ENCODE measurements around the gene SNX3. TPM values are rescaled to one million over a fixed set of nuclear protein-coding genes. Genes with fewer than 3 reads are reported as not detected.
"Not testable (repeated sequence)": the region's sequence is repeated elsewhere in the genome, so short reads cannot be mapped to it uniquely, and the experiment has no call there.

SNX3 gene
- polyA plus RNA-seq, 4 donors = 140 to 331 (median 209) TPM

- 91 to 97% (median 91%) methylated on average over 4 of the region's 4 CpGs for WGBS, 3 donors
- FAIRE-seq = no peak
Observed at GRCh38 chr6:108254433-108255410, 6.1 kb downstream of the SNX3 start.

GRCh38 chr6:108253241-108253640 lies 7.6 kb downstream of the SNX3 start:
- Histone ChIP-seq H3K36me3 (ENCODE audit: control insufficient read depth in 3 of 3, insufficient read depth in 2 of 3, low read depth in 1 of 3, low read length in 3 of 3) (peaks cover 0 to 40% (median 0%) of the 10 kb centered on the region in 3 donors), H3K4me1 (ENCODE audit: control insufficient read depth in 3 of 3, insufficient read depth in 2 of 3, low read depth in 1 of 3, low read length in 2 of 3) (peaks cover 2 to 11% (median 7%) of the 10 kb centered on the region in 3 donors), H3K27ac (ENCODE audit: low read depth in 1 of 3, low read length in 2 of 3) (no peak overlapping the region), H3K9me3 (ENCODE audit: control insufficient read depth in 2 of 2, insufficient read depth in 1 of 2, low read depth in 1 of 2, low read length in 1 of 2) (no peaks in the 10 kb centered on the region), H3K27me3 (ENCODE audit: control insufficient read depth in 3 of 3, insufficient read depth in 3 of 3, low read length in 3 of 3) (no peaks in the 10 kb centered on the region), H3K4me3 (ENCODE audit: low read depth in 1 of 3, low read length in 3 of 3) (no peak overlapping the region)
- WGBS, 3 donors = 95 to 100% (median 100%) methylated on average over 1 of the region's 1 CpG
- DNase-seq (no peak), FAIRE-seq (no peak)

More at GRCh38 chr6:108254433-108255410, 6.1 kb downstream of the SNX3 start:
- no peaks in the 10 kb centered on the region for H3K9me3 ChIP-seq (ENCODE audit: control insufficient read depth in 2 of 2, insufficient read depth in 1 of 2, low read depth in 1 of 2, low read length in 1 of 2)
- H3K4me3 ChIP-seq (ENCODE audit: low read depth in 1 of 3, low read length in 3 of 3) = no peak overlapping the region
- no peaks in the 10 kb centered on the region for H3K27me3 ChIP-seq (ENCODE audit: control insufficient read depth in 3 of 3, insufficient read depth in 3 of 3, low read length in 3 of 3)
- no peak for DNase-seq
- H3K4me1 ChIP-seq (ENCODE audit: control insufficient read depth in 3 of 3, insufficient read depth in 2 of 3, low read depth in 1 of 3, low read length in 2 of 3) = peaks cover 2 to 13% (median 7%) of the 10 kb centered on the region in 3 donors
- no peak overlapping the region for H3K27ac ChIP-seq (ENCODE audit: low read depth in 1 of 3, low read length in 2 of 3)
- H3K36me3 ChIP-seq (ENCODE audit: control insufficient read depth in 3 of 3, insufficient read depth in 2 of 3, low read depth in 1 of 3, low read length in 3 of 3) = peaks cover 0 to 43% (median 0%) of the 10 kb centered on the region in 3 donors

- H3K27ac ChIP-seq (ENCODE audit: low read depth in 1 of 3, low read length in 2 of 3) = no peak overlapping the region
- H3K36me3 ChIP-seq (ENCODE audit: control insufficient read depth in 3 of 3, insufficient read depth in 2 of 3, low read depth in 1 of 3, low read length in 3 of 3) = peaks cover 0 to 37% (median 0%) of the 10 kb centered on the region in 3 donors
- no peaks in the 10 kb centered on the region for H3K9me3 ChIP-seq (ENCODE audit: control insufficient read depth in 2 of 2, insufficient read depth in 1 of 2, low read depth in 1 of 2, low read length in 1 of 2)
- H3K4me3 ChIP-seq (ENCODE audit: low read depth in 1 of 3, low read length in 3 of 3) = no peak overlapping the region
- no peaks in the 10 kb centered on the region for H3K27me3 ChIP-seq (ENCODE audit: control insufficient read depth in 3 of 3, insufficient read depth in 3 of 3, low read length in 3 of 3)
- H3K4me1 ChIP-seq (ENCODE audit: control insufficient read depth in 3 of 3, insufficient read depth in 2 of 3, low read depth in 1 of 3, low read length in 2 of 3) = peaks cover 2 to 11% (median 7%) of the 10 kb centered on the region in 3 donors
- WGBS, 3 donors = 90 to 97% (median 94%) methylated on average over 5 of the region's 5 CpGs
- DNase-seq (no peak), FAIRE-seq (no peak)
Observed at GRCh38 chr6:108252055-108252454, 8.8 kb downstream of the SNX3 start.

- no peak overlapping the region for H3K27ac ChIP-seq (ENCODE audit: low read depth in 1 of 3, low read length in 2 of 3)
- no peaks in the 10 kb centered on the region for H3K27me3 ChIP-seq (ENCODE audit: control insufficient read depth in 3 of 3, insufficient read depth in 3 of 3, low read length in 3 of 3)
- FAIRE-seq = no peak
- H3K36me3 ChIP-seq (ENCODE audit: control insufficient read depth in 3 of 3, insufficient read depth in 2 of 3, low read depth in 1 of 3, low read length in 3 of 3) = peaks cover 0 to 36% (median 0%) of the 10 kb centered on the region in 3 donors
- H3K9me3 ChIP-seq (ENCODE audit: control insufficient read depth in 2 of 2, insufficient read depth in 1 of 2, low read depth in 1 of 2, low read length in 1 of 2) = no peaks in the 10 kb centered on the region
- DNase-seq = no peak
- no peak overlapping the region for H3K4me3 ChIP-seq (ENCODE audit: low read depth in 1 of 3, low read length in 3 of 3)
- peaks cover 2 to 11% (median 7%) of the 10 kb centered on the region in 3 donors for H3K4me1 ChIP-seq (ENCODE audit: control insufficient read depth in 3 of 3, insufficient read depth in 2 of 3, low read depth in 1 of 3, low read length in 2 of 3)
- WGBS, 3 donors = 71 to 82% (median 73%) methylated on average over 2 of the region's 2 CpGs
Observed at GRCh38 chr6:108251252-108251651, 9.6 kb downstream of the SNX3 start.

- H3K4me1 ChIP-seq (ENCODE audit: control insufficient read depth in 3 of 3, insufficient read depth in 2 of 3, low read depth in 1 of 3, low read length in 2 of 3) = peaks cover 2 to 11% (median 7%) of the 10 kb centered on the region in 3 donors
- no peak overlapping the region for H3K27ac ChIP-seq (ENCODE audit: low read depth in 1 of 3, low read length in 2 of 3)
- DNase-seq (no peak), FAIRE-seq (no peak)
- H3K4me3 ChIP-seq (ENCODE audit: low read depth in 1 of 3, low read length in 3 of 3) = no peak overlapping the region
- no peaks in the 10 kb centered on the region for H3K9me3 ChIP-seq (ENCODE audit: control insufficient read depth in 2 of 2, insufficient read depth in 1 of 2, low read depth in 1 of 2, low read length in 1 of 2)
- 84 to 85% (median 85%) methylated on average over 2 of the region's 2 CpGs for WGBS, 3 donors
- peaks cover 0 to 31% (median 0%) of the 10 kb centered on the region in 3 donors for H3K36me3 ChIP-seq (ENCODE audit: control insufficient read depth in 3 of 3, insufficient read depth in 2 of 3, low read depth in 1 of 3, low read length in 3 of 3)
- H3K27me3 ChIP-seq (ENCODE audit: control insufficient read depth in 3 of 3, insufficient read depth in 3 of 3, low read length in 3 of 3) = no peaks in the 10 kb centered on the region
Observed at GRCh38 chr6:108250240-108250866, 10.5 kb downstream of the SNX3 start.

GRCh38 chr6:108247965-108248536 lies 12.8 kb downstream of the SNX3 start:
- Histone ChIP-seq H3K4me3 (ENCODE audit: low read depth in 1 of 3, low read length in 3 of 3) (no peak overlapping the region), H3K27ac (ENCODE audit: low read depth in 1 of 3, low read length in 2 of 3) (no peak overlapping the region), H3K4me1 (ENCODE audit: control insufficient read depth in 3 of 3, insufficient read depth in 2 of 3, low read depth in 1 of 3, low read length in 2 of 3) (peaks cover 0 to 8% (median 2%) of the 10 kb centered on the region in 3 donors), H3K9me3 (ENCODE audit: control insufficient read depth in 2 of 2, insufficient read depth in 1 of 2, low read depth in 1 of 2, low read length in 1 of 2) (peaks cover 0 to under 1% of the 10 kb centered on the region in 2 donors), H3K36me3 (ENCODE audit: control insufficient read depth in 3 of 3, insufficient read depth in 2 of 3, low read depth in 1 of 3, low read length in 3 of 3) (peaks cover 0 to 30% (median 0%) of the 10 kb centered on the region in 3 donors), H3K27me3 (ENCODE audit: control insufficient read depth in 3 of 3, insufficient read depth in 3 of 3, low read length in 3 of 3) (no peaks in the 10 kb centered on the region)
- FAIRE-seq (no peak), DNase-seq (no peak)
- whole genome bisulfite sequencing, 3 donors = 83 to 97% (median 93%) methylated on average over 1 of the region's 1 CpG

- Histone ChIP-seq H3K4me1 (ENCODE audit: control insufficient read depth in 3 of 3, insufficient read depth in 2 of 3, low read depth in 1 of 3, low read length in 2 of 3) (peaks cover 0 to 10% (median 0%) of the 10 kb centered on the region in 3 donors), H3K36me3 (ENCODE audit: control insufficient read depth in 3 of 3, insufficient read depth in 2 of 3, low read depth in 1 of 3, low read length in 3 of 3) (peaks cover 0 to 31% (median 2%) of the 10 kb centered on the region in 3 donors)
- not testable (repeated sequence) for H3K27ac ChIP-seq (ENCODE audit: low read depth in 1 of 3, low read length in 2 of 3); H3K4me3 ChIP-seq (ENCODE audit: low read depth in 1 of 3, low read length in 3 of 3); H3K27me3 ChIP-seq (ENCODE audit: control insufficient read depth in 3 of 3, insufficient read depth in 3 of 3, low read length in 3 of 3); H3K9me3 ChIP-seq (ENCODE audit: control insufficient read depth in 2 of 2, insufficient read depth in 1 of 2, low read depth in 1 of 2, low read length in 1 of 2); FAIRE-seq; DNase-seq
- WGBS, 3 donors = 70 to 89% (median 74%) methylated on average over 7 of the region's 7 CpGs
Observed at GRCh38 chr6:108245095-108245494, 15.7 kb downstream of the SNX3 start.

GRCh38 chr6:108243836-108244235 lies 17.0 kb downstream of the SNX3 start:
- WGBS, 3 donors = 93 to 100% (median 99%) methylated on average over 2 of the region's 2 CpGs
- Histone ChIP-seq H3K36me3 (ENCODE audit: control insufficient read depth in 3 of 3, insufficient read depth in 2 of 3, low read depth in 1 of 3, low read length in 3 of 3) (peaks cover under 1 to 32% (median 4%) of the 10 kb centered on the region in 3 donors), H3K4me3 (ENCODE audit: low read depth in 1 of 3, low read length in 3 of 3) (no peak overlapping the region), H3K4me1 (ENCODE audit: control insufficient read depth in 3 of 3, insufficient read depth in 2 of 3, low read depth in 1 of 3, low read length in 2 of 3) (peaks cover 0 to 10% (median 0%) of the 10 kb centered on the region in 3 donors), H3K27ac (ENCODE audit: low read depth in 1 of 3, low read length in 2 of 3) (no peak overlapping the region), H3K9me3 (ENCODE audit: control insufficient read depth in 2 of 2, insufficient read depth in 1 of 2, low read depth in 1 of 2, low read length in 1 of 2) (peaks cover 0 to 5% of the 10 kb centered on the region in 2 donors), H3K27me3 (ENCODE audit: control insufficient read depth in 3 of 3, insufficient read depth in 3 of 3, low read length in 3 of 3) (no peaks in the 10 kb centered on the region)
- FAIRE-seq = no peak
- no peak for DNase-seq
